Tibial artery (tissue), 4 donors: ENCODE results near the gene HTRA1.
A peak's percentile ranks its signal among the peaks of the same experiment; 100 is the strongest.

Experiments
- DNase-seq, 2 donors: peaks; one replicate each; pipeline ENCODE4 v3.0.0-alpha.2; 2019
- H3K27ac ChIP-seq, 2 donors: fragments of 200-600 bp; sonication (generic) in 1 of 2; 1 replicate in 1 of 2; 2 replicates in 1 of 2; pipeline ENCODE4 v1.5.1; 2018 to 2019; ENCODE audit warnings: mild to moderate bottlenecking in 1 of 2
- H3K27me3 ChIP-seq, 2 donors: fragments of 200-600 bp; sonication (generic) in 1 of 2; one replicate each; pipeline versions ENCODE4 v1.5.1 to v1.6.0; 2016 to 2019
- H3K36me3 ChIP-seq, 3 donors: fragments of 200-600 bp; sonication (generic) in 2 of 3; one replicate each; pipeline ENCODE4 v1.5.1; 2016 to 2019; ENCODE audit warnings: mild to moderate bottlenecking in 2 of 3
- H3K4me1 ChIP-seq, 4 donors: fragments of 200-600 bp; sonication (generic) in 2 of 4; 1 replicate in 3 of 4; 2 replicates in 1 of 4; pipeline ENCODE4 v1.5.1; 2016 to 2019
- H3K4me3 ChIP-seq, 2 donors: fragments of 200-600 bp; sonication (generic) in 1 of 2; 1 replicate in 1 of 2; 2 replicates in 1 of 2; pipeline ENCODE4 v1.5.1; 2018 to 2019; ENCODE audit warnings: mild to moderate bottlenecking in 2 of 2
- H3K9me3 ChIP-seq, 3 donors: fragments of 200-600 bp; sonication (generic) in 1 of 3; one replicate each; pipeline ENCODE4 v1.5.1; 2016 to 2019
- CTCF ChIP-seq, 2 experiments: fragments of 200-600 bp in 1 of 2; fragments of 450-650 bp in 1 of 2; IDR thresholded peaks; one replicate each; pipeline ENCODE4 v1.5.1; 2017 to 2019; ENCODE audit warnings: antibody characterized with exemption in 2 of 2, mild to moderate bottlenecking in 1 of 2, moderate library complexity in 1 of 2
- intact Hi-C: fragments of 100-400 bp; cut with DNase I; formaldehyde crosslinking; loops from one replicate; pipeline ENCODE4 v1.15.0; 2023; ENCODE audit warnings: low total_unique reads

The HTRA1 gene

GRCh38 chr10:122485670-122486069 is 24.3 kb downstream of the HTRA1 start:
- Histone ChIP-seq H3K27ac (no peak overlapping the region), H3K4me3 (no peak overlapping the region), H3K36me3 (peaks cover 0 to 4% (median 0%) of the 10 kb centered on the region in 3 donors), H3K4me1 (peaks cover 0 to 49% (median 17%) of the 10 kb centered on the region in 4 donors), H3K27me3 (no peaks in the 10 kb centered on the region), H3K9me3 (no peaks in the 10 kb centered on the region)
- intact Hi-C loops, result no loop called here
- no peak for TF ChIP-seq CTCF (IDR thresholded peaks at IDR 0.05)
- peak in 1 of 2 donors; percentile 60 for DNase-seq

GRCh38 chr10:122486406-122487080 is 25.2 kb downstream of the HTRA1 start:
- Histone ChIP-seq H3K4me1 (peaks cover 0 to 58% (median 26%) of the 10 kb centered on the region in 4 donors), H3K27ac (no peak overlapping the region), H3K9me3 (no peaks in the 10 kb centered on the region), H3K27me3 (no peaks in the 10 kb centered on the region), H3K4me3 (no peak overlapping the region), H3K36me3 (peaks cover 0 to 4% (median 0%) of the 10 kb centered on the region in 3 donors)
- peak in 1 of 2 donors; percentile 40 for DNase-seq
- no peak for TF ChIP-seq CTCF (IDR thresholded peaks at IDR 0.05)
- intact Hi-C loops, result no loop called here

- H3K9me3 ChIP-seq, result no peaks in the 10 kb centered on the region
- H3K36me3 ChIP-seq, result peaks cover 0 to 4% (median 0%) of the 10 kb centered on the region in 3 donors
- intact Hi-C loops, result no loop called here
- DNase-seq, result peak in 1 of 2 donors; percentile 60
- H3K4me1 ChIP-seq, result peaks cover 0 to 65% (median 32%) of the 10 kb centered on the region in 4 donors
- no peak overlapping the region for H3K27ac ChIP-seq
- no peaks in the 10 kb centered on the region for H3K27me3 ChIP-seq
- H3K4me3 ChIP-seq, result no peak overlapping the region
- TF ChIP-seq CTCF (IDR thresholded peaks at IDR 0.05), result no peak
Measured at GRCh38 chr10:122487174-122487765, 25.9 kb downstream of the HTRA1 start.

- no peak for DNase-seq
- H3K4me1 ChIP-seq, result peaks cover 5 to 87% (median 61%) of the 10 kb centered on the region in 4 donors
- no peaks in the 10 kb centered on the region for H3K9me3 ChIP-seq
- H3K36me3 ChIP-seq, result peaks cover 0 to 4% (median 0%) of the 10 kb centered on the region in 3 donors
- peak overlapping the region; percentile 76 to 91 for H3K27ac ChIP-seq
- no peak overlapping the region for H3K4me3 ChIP-seq
- TF ChIP-seq CTCF (IDR thresholded peaks at IDR 0.05), result no peak
- H3K27me3 ChIP-seq, result no peaks in the 10 kb centered on the region
- intact Hi-C loops, result no loop called here
Measured at GRCh38 chr10:122490268-122490667, 28.9 kb downstream of the HTRA1 start.

- Histone ChIP-seq H3K27me3 (no peaks in the 10 kb centered on the region), H3K36me3 (no peaks in the 10 kb centered on the region), H3K9me3 (no peaks in the 10 kb centered on the region), H3K4me3 (no peak overlapping the region), H3K27ac (peak overlapping the region; percentile 76 to 91), H3K4me1 (peaks cover 5 to 88% (median 65%) of the 10 kb centered on the region in 4 donors)
- no peak for TF ChIP-seq CTCF (IDR thresholded peaks at IDR 0.05)
- intact Hi-C loops, result no loop called here
- peak in 1 of 2 donors; percentile 82 for DNase-seq
Measured at GRCh38 chr10:122490786-122491680, 29.7 kb downstream of the HTRA1 start.
